ENCODE results near the gene PLPP4. TPM values are rescaled to one million over a fixed set of nuclear protein-coding genes. Genes with fewer than 3 reads are reported as not detected.

The PLPP4 gene
- polyA plus RNA-seq, 1 of the 3 experiments (the other 2 are of a cell fraction) = 27.9 TPM

DNA sequence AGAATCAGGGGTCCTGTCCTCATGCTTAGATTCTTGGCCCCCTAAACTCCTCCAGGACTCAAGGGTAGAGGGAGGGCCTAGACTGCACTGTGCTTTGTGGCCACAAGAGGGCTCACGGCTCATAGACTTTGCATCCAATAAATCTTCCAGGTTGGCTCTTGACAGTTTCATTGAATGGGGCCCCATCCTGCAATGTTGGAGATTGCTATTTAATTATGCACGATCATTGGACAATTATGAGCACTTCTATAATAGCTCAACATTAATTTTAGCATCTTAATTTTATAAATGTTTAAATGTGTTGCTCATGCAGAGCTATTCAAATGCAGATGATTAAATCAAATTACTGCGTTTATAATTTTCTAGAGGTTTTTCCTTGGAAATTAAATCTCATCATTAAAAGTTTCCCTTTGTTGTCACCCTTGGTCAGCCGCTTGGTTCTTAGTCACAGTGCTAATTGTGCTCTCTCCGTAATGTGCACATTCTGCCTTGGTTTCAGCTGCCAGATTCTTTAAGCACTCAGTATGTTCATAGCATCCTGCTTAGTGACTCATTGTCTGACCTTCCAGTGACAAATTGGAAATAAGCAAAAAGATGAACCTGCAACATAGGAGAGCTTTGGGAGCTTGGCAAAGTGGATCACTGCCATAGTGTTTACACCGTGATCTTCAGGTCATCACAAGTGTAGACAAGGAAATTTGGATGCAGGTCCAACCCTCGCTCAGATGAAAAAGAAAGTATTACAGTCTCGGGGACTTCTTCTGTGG, 33.4 kb upstream of the PLPP4 start:
- ChIA-PET CTCF (interaction anchor here (0.6 to 4.9 kb wide), 49 partner anchors 8 to 422 kb away, joined by 3 to 45 read pairs (median 4); no protein-coding TSS in a partner anchor), POLR2A (no interaction called here)
- no peaks in the 10 kb centered on the region for H3K79me2 ChIP-seq (ENCODE audit: insufficient read depth)
- 4% methylated on average over 8 of the region's 8 CpGs for WGBS (ENCODE audit: low lambda C conversion rate)
- H2AFZ ChIP-seq (ENCODE audit: low read depth) = peak overlapping the region; percentile 35; the same call in 1 of the 2 replicates
- peaks cover 8 to 26% of the 10 kb centered on the region in 2 experiments for H3K4me1 ChIP-seq (ENCODE audit: control insufficient read depth in 1 of 2, insufficient read depth in 2 of 2, low read depth in 1 of 2, low read length in 1 of 2)
- DNase-seq = peak; percentile 67
- H3K9me3 ChIP-seq = 0 out of 2 replicates have a peak, but pooled peaks cover 6% of the 10 kb centered on the region
- no peaks in the 10 kb centered on the region for H3K27me3 ChIP-seq (ENCODE audit: insufficient read depth)
- H4K20me1 ChIP-seq (ENCODE audit: insufficient read depth) = no peaks in the 10 kb centered on the region
- H3K4me2 ChIP-seq = peak overlapping the region; percentile 73
- H3F3A ChIP-seq (replicated peaks; ENCODE audit: insufficient read depth) = peaks cover 50% of the 10 kb centered on the region
- H3K9me2 ChIP-seq = no peaks in the 10 kb centered on the region
- no peaks in the 10 kb centered on the region for H3K36me3 ChIP-seq (replicated peaks in 1 of 2; ENCODE audit: control insufficient read depth in 1 of 2, insufficient read depth in 2 of 2, low read length in 1 of 2)
- peak overlapping the region; percentile 54; the same call in 1 of the 2 replicates for H3K9ac ChIP-seq
- peak overlapping the region; percentile 60 to 97; a peak in 3 of 4 replicates for H3K27ac ChIP-seq (ENCODE audit: low read depth in 2 of 2, low read length in 1 of 2)
- H3K4me3 ChIP-seq (ENCODE audit: low read depth in 2 of 2, low read length in 1 of 2) = peak overlapping the region; percentile 25 to 43; a peak in 3 of 4 replicates
- no peak for TF ChIP-seq GATA2 (CRISPR knock-in tag; IDR thresholded peaks at IDR 0.05)
- no peak for TF ChIP-seq FOXJ3 (CRISPR knock-in tag; IDR thresholded peaks at IDR 0.05)
- no peak for TF ChIP-seq NRF1 (IDR thresholded peaks at IDR 0.05; ENCODE audit: low read depth, low read length)
- TF ChIP-seq RFX5 (IDR thresholded peaks at IDR 0.05; ENCODE audit: low read length) = no peak
- peak; percentile 76 for TF ChIP-seq TCF12 (IDR thresholded peaks at IDR 0.05)
- peak; percentile 88 for TF ChIP-seq RAD21 (IDR thresholded peaks at IDR 0.05; ENCODE audit: low read length)
- TF ChIP-seq PBX3 (IDR thresholded peaks at IDR 0.05) = peak; percentile 90
- no peak for TF ChIP-seq USF1 (IDR thresholded peaks at IDR 0.05; ENCODE audit: borderline replicate concordance, low read depth)
- TF ChIP-seq, protein P1, sequence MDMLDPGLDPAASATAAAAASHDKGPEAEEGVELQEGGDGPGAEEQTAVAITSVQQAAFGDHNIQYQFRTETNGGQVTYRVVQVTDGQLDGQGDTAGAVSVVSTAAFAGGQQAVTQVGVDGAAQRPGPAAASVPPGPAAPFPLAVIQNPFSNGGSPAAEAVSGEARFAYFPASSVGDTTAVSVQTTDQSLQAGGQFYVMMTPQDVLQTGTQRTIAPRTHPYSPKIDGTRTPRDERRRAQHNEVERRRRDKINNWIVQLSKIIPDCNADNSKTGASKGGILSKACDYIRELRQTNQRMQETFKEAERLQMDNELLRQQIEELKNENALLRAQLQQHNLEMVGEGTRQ (IDR thresholded peaks at IDR 0.05; ENCODE audit: borderline replicate concordance, low read depth, low read length) = no peak
- TF ChIP-seq SIN3A (IDR thresholded peaks at IDR 0.05; ENCODE audit: borderline replicate concordance, low read depth, low read length) = no peak
- TF ChIP-seq, protein P2, sequence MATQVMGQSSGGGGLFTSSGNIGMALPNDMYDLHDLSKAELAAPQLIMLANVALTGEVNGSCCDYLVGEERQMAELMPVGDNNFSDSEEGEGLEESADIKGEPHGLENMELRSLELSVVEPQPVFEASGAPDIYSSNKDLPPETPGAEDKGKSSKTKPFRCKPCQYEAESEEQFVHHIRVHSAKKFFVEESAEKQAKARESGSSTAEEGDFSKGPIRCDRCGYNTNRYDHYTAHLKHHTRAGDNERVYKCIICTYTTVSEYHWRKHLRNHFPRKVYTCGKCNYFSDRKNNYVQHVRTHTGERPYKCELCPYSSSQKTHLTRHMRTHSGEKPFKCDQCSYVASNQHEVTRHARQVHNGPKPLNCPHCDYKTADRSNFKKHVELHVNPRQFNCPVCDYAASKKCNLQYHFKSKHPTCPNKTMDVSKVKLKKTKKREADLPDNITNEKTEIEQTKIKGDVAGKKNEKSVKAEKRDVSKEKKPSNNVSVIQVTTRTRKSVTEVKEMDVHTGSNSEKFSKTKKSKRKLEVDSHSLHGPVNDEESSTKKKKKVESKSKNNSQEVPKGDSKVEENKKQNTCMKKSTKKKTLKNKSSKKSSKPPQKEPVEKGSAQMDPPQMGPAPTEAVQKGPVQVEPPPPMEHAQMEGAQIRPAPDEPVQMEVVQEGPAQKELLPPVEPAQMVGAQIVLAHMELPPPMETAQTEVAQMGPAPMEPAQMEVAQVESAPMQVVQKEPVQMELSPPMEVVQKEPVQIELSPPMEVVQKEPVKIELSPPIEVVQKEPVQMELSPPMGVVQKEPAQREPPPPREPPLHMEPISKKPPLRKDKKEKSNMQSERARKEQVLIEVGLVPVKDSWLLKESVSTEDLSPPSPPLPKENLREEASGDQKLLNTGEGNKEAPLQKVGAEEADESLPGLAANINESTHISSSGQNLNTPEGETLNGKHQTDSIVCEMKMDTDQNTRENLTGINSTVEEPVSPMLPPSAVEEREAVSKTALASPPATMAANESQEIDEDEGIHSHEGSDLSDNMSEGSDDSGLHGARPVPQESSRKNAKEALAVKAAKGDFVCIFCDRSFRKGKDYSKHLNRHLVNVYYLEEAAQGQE (IDR thresholded peaks at IDR 0.05; ENCODE audit: low read depth, low read length) = no peak
- TF ChIP-seq TAF1 (IDR thresholded peaks at IDR 0.05; ENCODE audit: borderline replicate concordance, low read depth, low read length) = no peak
- TF ChIP-seq, protein P3, sequence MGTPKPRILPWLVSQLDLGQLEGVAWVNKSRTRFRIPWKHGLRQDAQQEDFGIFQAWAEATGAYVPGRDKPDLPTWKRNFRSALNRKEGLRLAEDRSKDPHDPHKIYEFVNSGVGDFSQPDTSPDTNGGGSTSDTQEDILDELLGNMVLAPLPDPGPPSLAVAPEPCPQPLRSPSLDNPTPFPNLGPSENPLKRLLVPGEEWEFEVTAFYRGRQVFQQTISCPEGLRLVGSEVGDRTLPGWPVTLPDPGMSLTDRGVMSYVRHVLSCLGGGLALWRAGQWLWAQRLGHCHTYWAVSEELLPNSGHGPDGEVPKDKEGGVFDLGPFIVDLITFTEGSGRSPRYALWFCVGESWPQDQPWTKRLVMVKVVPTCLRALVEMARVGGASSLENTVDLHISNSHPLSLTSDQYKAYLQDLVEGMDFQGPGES (IDR thresholded peaks at IDR 0.05; ENCODE audit: low read depth, low read length) = no peak
- TF ChIP-seq, protein P4, sequence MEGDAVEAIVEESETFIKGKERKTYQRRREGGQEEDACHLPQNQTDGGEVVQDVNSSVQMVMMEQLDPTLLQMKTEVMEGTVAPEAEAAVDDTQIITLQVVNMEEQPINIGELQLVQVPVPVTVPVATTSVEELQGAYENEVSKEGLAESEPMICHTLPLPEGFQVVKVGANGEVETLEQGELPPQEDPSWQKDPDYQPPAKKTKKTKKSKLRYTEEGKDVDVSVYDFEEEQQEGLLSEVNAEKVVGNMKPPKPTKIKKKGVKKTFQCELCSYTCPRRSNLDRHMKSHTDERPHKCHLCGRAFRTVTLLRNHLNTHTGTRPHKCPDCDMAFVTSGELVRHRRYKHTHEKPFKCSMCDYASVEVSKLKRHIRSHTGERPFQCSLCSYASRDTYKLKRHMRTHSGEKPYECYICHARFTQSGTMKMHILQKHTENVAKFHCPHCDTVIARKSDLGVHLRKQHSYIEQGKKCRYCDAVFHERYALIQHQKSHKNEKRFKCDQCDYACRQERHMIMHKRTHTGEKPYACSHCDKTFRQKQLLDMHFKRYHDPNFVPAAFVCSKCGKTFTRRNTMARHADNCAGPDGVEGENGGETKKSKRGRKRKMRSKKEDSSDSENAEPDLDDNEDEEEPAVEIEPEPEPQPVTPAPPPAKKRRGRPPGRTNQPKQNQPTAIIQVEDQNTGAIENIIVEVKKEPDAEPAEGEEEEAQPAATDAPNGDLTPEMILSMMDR (IDR thresholded peaks at IDR 0.05) = peak; percentile 99
- TF ChIP-seq, protein P5, sequence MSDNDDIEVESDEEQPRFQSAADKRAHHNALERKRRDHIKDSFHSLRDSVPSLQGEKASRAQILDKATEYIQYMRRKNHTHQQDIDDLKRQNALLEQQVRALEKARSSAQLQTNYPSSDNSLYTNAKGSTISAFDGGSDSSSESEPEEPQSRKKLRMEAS (IDR thresholded peaks at IDR 0.05; ENCODE audit: low read depth) = 0 out of 2 replicates have a peak, but pooled peaks have one; percentile 8
- TF ChIP-seq MEF2A (IDR thresholded peaks at IDR 0.05; ENCODE audit: borderline replicate concordance, low read depth) = peak; percentile 42; the same call in 1 of the 2 replicates
- no peak for TF ChIP-seq ELF1 (IDR thresholded peaks at IDR 0.05)
- TF ChIP-seq SMC3 (IDR thresholded peaks at IDR 0.05; ENCODE audit: low read depth, low read length) = peak; percentile 87
- TF ChIP-seq FOSL2 (IDR thresholded peaks at IDR 0.05; ENCODE audit: borderline replicate concordance, low read depth) = peak; percentile 89
- peak; percentile 23; the same call in 1 of the 2 replicates for TF ChIP-seq TEAD4 (IDR thresholded peaks at IDR 0.05; ENCODE audit: borderline replicate concordance, insufficient read depth)
- TF ChIP-seq YY1 (IDR thresholded peaks at IDR 0.05; ENCODE audit: low read depth) = no peak
- TF ChIP-seq FOXM1 (IDR thresholded peaks at IDR 0.05; ENCODE audit: low read depth) = no peak
- no peak for TF ChIP-seq GABPA (IDR thresholded peaks at IDR 0.05; ENCODE audit: low read depth)

All from SK-N-SH (cell line).